A549 (cell line): Measurements from ENCODE around the gene ADGRB2.

ENCODE experiments used
- BCL3 ChIP-seq: fragments of >200 bp; sonication (Bioruptor Twin); formaldehyde crosslinking; IDR thresholded peaks from 3 replicates; pipeline ENCODE4 v1.6.1; 2016
- CTCF ChIP-seq: fragments of >200 bp; sonication (Bioruptor Twin); formaldehyde crosslinking; IDR thresholded peaks from 3 replicates; pipeline ENCODE4 v1.5.1; 2016
- KDM5A ChIP-seq: fragments of 200-600 bp; sonication (generic); IDR thresholded peaks from 2 replicates; pipeline ENCODE4 v1.6.1; 2016; ENCODE audit warnings: antibody characterized with exemption, mild to moderate bottlenecking
- MAZ ChIP-seq: fragments of 150-350 bp; IDR thresholded peaks from 2 replicates; pipeline ENCODE4 v1.6.1; 2014; ENCODE audit warnings: antibody characterized with exemption, low read depth, low read length, borderline replicate concordance
- POLR2A ChIP-seq: IDR thresholded peaks from 2 replicates; pipeline ENCODE4 v1.6.1; 2012; ENCODE audit warnings: mild to moderate bottlenecking, low read length
- RCOR1 ChIP-seq: fragments of 150-350 bp; IDR thresholded peaks from 2 replicates; pipeline ENCODE4 v1.6.1; 2014; ENCODE audit warnings: antibody characterized with exemption, low read length, low read depth
- TP53 ChIP-seq: fragments of 250-450 bp; sonication (Bioruptor Pico); IDR thresholded peaks from 2 replicates; pipeline ENCODE4 v1.5.0; 2021; ENCODE audit warnings: mild to moderate bottlenecking, moderate library complexity

GRCh38 chr1:31762323-31762722 lies 1.8 kb downstream of the ADGRB2 start:
- TF ChIP-seq KDM5A = no peak
- no peak for TF ChIP-seq CTCF
- TF ChIP-seq POLR2A = no peak
- no peak for TF ChIP-seq MAZ
- TF ChIP-seq TP53 (CRISPR knock-in tag) = no peak
- TF ChIP-seq RCOR1 = no peak
- TF ChIP-seq BCL3 = no peak
